Measurements from ENCODE around the gene MIR17HG.

Gene MIR17HG

DNA sequence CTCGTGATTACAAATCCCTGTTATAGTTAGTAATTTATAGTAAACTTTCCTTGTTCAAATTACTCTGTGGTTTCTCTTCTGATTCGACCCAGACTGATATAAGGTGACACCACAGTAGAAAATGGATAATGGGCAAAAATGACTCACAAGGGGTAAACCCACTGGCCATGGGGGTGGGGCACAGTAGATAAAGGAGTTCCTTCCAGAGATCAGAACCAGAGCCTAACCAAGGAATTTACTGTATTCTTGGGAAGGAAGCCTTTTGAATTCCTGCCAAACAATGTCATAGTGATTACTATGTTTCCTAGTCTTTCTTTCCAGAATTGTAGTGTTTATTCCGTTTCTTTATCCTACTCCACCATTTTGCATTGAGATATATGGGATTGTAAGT lies 21.9 kb downstream of the MIR17HG start:
- DNase-seq: no peak

DNA sequence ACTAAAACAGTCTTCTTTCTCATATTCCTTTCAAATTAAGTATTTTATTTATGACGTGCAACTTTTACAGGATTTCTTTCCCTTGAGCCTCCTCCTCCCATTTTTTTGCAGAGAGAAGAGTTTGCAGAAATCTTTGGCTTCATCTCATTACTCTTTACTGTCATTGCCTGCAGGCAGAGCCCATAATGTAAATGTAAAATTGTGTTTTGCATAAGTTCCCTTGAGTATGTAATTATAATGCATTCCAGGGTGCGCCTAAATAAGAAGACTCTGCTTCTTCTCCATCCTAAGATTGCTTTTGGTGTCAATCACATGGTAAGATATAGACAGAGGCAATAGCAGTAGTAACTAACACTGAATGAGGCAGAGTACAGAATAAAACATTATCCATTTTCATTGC lies 23.0 kb downstream of the MIR17HG start:
- DNase-seq: no peak

DNA sequence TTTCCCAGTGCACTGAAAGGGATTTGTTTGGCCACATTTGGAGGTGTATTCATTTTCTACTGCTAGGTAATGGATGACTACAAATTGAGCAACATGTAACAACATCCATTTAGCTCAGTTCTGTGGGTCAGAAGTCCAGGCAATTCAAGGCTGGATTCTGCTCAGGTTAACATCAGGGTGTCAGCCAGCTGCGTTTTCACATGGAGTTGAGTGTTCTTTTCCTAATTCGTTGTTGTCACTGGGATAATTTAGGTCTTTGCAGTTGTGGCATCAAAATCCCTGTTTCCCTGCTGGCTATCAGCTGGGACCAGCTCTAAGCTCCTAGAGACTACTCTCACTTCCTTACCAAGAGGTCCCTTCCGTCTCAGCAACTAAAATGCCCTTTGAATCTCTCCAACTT lies 25.4 kb downstream of the MIR17HG start:
- no peak for DNase-seq

DNA sequence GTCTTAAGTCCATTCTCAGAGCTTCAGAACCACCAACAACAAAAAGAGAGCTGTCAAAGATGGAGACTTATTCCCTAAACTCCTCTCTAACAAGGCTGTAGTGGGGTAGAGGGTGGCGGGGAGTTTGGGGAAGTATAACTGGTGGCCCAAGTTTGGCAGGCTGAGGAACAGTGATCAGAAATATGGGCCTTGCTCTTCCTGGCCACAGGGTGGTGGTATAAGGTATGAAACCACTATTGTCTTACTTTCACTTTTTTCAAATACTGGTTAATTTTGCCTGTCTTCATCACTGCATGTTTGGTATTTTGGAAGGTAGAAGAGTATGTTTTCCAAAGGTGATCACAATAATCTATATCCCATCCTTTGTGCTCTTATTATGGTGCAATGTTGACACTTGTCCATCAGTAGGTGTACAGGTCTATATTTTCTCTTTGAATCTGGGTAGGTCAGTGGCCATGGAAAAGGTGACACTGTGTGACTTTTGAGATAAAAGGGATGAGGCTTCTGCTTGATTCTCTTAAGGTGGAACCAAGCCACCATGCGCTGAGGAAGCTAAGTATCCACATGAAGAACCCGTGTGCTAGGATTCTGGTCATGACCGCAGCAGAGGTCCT lies 27.7 kb downstream of the MIR17HG start:
- DNase-seq: no peak

DNA sequence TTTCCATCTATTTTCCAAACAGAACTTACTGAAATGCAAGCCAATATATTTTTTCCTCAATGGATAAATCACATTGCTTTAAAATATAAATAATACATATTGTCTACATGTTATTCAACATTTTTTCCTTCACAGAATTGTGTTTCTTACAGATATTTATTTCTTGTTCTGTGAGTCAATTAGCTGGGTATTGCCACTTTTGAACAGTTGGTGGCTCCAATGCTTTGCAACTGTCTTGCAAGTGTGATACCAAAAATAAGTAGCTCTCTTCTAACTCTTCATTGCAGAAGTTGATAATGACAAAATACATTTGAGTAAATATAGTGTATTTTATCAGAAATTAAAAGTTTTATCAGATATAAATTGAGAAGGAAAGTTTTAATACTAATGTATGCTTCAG lies 33.9 kb downstream of the MIR17HG start:
- DNase-seq: no peak

DNA sequence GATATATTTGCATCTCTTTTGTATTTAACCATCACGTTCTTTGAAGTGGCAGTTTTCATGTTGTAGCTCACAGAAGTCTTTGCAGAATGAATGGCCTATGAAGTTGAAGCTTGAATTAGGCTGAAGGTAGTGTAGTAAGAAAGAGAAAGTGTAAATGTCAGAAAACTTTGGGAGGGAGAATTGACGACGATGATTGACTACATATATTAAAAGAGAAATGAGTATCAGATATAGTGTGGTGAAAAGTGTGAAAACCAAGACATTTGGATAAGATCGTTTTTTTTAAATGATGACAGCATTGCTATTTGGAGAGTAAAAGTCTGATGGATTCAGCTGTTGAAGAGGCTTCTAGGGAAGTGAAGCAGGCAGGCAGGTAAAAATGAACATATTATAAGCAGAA lies 36.3 kb downstream of the MIR17HG start:
- DNase-seq: no peak

DNA sequence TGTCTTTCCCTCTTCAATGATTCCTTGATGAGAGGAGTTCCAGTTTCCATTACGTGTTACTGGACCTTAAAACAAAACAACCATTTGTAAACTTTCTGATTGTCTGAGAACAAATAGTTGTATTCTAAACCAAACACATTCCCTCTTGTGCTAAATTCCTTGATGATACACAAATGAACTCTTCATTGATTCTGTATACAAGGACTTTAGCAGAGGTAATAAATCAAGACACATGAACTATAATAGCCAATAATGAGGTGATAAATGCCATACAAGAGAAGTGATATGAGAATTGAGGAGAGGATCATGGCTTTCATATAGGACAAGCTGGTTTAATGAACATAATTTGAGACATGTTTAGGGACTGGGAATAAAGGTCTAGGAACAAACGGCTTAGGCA lies 37.4 kb downstream of the MIR17HG start:
- DNase-seq: no peak

DNA sequence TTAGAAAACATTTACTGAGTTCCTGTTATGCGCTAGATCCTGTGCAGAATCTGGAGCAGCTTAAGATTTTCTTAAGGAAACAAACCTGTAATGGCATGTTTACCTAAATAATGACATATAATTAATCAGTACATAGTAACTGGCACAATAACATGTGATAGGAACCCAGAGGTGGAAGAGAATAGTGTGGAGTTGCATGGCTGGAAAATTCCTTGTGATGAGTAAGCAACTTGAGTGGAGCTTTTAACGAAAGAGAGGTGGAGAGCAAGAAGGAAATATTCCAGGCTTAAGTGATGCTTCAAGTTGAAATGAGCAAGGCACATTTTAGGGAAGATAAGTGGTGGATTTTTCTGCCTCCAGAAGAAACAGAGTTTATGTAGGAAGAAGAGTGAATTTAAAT lies 41.7 kb downstream of the MIR17HG start:
- no peak for DNase-seq

DNA sequence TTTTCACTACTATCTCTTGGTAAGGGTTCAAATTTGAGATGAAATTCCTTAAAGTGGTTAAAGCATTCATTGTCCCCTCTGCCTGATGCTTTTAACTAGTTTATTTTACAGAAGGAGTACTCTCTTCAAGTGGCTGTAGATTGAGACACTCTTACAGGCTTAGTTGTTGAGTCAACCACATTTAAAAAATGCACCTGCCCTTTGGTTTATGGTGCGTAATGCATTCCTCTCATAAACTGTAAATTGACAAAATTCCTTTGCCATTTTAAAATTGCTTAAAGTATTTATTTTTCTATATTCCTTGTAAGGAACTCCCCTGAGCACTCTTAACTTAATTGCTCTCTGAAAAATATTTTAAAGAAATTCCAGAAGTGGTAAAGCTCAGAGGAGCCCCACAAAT lies 50.1 kb downstream of the MIR17HG start:
- DNase-seq: no peak

DNA sequence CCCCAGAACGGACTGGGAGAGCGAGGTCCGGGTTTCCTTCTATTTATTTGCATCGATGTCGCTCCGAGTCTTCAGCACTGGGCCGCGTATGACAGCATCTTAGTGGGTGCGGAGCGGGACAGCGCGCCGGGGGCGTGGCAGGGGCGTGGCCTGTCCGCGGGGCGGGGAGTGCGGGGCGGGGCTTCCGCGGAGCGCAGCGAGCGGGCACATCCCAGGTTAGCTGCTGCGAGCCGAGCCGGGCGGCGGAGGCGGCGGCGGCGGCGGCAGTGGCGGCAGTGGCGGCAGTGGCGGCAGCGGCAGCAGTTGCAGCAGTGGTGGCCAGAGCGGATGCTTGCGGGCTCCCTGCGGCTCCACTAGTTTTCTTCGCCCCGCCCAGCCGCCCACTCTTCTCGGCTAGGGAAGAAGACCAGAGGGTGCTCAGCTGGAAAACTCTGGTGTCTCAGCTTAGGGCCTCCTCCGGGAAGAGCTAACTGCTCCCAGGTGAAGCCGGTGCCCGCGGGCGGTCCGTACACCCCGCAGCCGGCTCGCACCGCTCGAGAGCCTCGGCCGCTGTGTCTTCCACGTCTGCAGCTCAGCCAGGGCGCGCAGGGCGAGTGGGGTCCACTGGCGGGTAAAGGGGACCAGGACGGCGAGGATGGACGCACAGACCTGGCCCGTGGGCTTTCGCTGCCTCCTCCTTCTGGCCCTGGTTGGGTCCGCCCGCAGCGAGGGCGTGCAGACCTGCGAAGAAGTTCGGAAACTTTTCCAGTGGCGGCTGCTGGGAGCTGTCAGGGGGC lies 51.1 kb downstream of the MIR17HG start, which contains the start of gene GPC5:
TSS of gene GPC5 (plus strand) at position 209 of the 776 bp plus-strand sequence.
- DNase-seq: peak; percentile 20

DNA sequence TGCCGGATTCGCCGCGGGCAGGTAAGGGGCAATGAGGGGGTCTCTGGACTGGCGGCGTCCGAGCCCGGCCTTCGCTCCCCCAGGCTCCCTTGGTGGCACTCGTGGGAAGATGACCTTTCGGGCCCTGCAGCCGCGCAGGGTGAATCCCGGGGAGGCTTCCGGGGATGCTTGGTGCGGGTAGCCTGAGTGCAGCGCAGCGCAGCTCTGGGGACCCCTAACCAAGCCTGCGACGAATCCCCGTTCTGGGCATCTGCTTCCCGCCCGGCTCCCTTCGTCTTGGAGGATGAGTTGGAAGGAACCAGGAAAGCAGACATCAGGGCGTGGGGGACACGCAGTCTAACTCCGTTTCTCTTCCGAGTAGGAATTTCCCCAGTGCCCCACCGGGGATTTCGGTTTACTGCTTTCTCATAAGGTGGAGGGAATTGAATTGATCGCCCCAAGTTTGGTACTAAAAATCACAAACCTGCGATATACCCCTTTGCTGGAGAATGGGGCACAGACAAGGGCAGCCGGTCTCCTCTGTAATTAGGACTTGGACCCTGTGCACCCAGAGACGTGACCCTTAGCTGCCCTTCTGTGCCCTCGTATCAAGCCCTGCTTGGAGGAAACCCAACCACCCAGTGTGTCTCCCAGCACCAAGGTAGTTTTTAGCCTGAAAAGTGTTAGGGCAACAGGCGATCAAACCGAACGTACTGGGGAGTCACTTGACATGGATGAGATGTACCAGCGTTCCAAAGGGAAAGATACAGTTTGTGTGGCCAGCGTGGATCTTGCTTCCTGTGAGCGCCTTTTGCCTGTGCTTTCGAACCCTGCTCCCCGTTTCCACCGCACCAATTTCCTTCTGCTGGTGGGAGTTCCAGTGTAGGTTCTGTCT lies 51.9 kb downstream of the MIR17HG start:
- no peak for DNase-seq

DNA sequence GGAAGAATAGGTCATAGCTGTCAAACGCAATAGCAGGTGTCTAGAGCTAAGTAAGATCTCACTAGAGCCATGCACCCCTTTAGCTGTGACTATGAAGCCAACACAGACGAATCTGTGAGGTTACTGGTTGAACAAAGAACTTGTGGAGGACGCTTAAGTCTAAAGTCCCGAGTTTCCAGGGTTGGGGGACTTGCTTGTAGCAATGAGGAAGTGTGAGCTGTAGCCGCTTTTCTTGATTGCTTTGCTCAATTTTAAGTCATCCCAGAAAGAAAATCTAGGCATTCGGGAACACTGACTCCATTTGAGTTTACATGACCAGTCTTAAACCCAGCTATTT lies 52.5 kb downstream of the MIR17HG start:
- no peak for DNase-seq

DNA sequence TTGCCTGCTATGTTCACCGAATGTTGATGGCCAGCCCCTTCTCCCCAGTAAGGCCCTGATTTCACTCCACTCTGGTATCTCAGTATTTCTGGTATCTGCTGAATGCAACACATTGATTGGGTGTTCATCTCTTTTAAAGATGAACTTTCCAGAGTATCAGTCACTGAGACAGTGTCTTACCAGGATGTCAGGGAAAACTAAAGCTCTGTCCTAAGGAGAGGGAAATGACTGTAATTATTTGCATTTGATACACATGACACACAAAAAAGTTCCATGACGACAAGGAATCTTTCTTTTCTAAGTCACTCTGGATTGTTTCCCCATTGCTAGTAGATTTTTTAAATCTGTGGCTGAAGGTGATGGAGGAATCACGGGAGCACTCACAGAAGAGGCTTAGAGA lies 53.2 kb downstream of the MIR17HG start:
- DNase-seq: no peak

DNA sequence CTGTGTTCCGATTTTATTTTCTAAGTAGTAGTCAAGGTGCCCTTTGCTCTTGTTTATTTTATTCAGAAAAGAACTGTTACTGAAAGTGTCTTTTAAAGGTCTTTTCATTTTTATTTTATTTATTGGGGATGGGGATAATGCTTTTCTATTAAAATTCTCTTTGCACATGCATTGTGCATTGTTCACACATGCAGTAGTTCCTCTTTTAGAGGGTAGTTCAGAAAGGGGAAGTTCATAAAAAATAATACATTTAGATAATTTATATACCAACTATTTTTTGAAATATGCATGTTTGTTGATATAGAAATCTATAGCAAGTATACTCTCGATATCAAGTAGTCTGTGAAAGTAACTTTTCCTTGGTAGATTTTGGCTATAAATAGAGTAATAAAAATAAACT lies 54.4 kb downstream of the MIR17HG start:
- DNase-seq: no peak

All from NCI-H187 treated with DMSO at 0.1 percent for 48 hours (cell line).